GM23338 (cell line): ENCODE data around the gene SLC35D3. TPM values are rescaled to one million over a fixed set of nuclear protein-coding genes. Genes with fewer than 3 reads are reported as not detected.

Experiments used
- ATAC-seq: fragments of 200-7000 bp; cut with Tn5 transposase; 3 replicates; pipeline ENCODE4 v1.9.1; 2020
- DNase-seq: peaks from one replicate; pipeline ENCODE4 v3.0.0-alpha.2; 2015; ENCODE audit warnings: low spot score
- H2AFZ ChIP-seq: fragments of 200-600 bp; sonication (generic); 2 replicates; pipeline ENCODE4 v1.8.0; 2016; ENCODE audit warnings: antibody characterized with exemption, mild to moderate bottlenecking, moderate library complexity
- H3F3A ChIP-seq: fragments of 200-600 bp; sonication (generic); replicated peaks from 2 replicates; pipeline ENCODE4 v1.8.0; 2017; ENCODE audit warnings: antibody characterized with exemption, mixed run types, low read depth
- H3K27ac ChIP-seq: fragments of 200-600 bp; sonication (generic); 2 replicates; pipeline ENCODE4 v1.6.1; 2016; ENCODE audit warnings: low read depth
- H3K27me3 ChIP-seq: fragments of 200-600 bp; sonication (generic); 2 replicates; pipeline ENCODE4 v1.8.0; 2016; ENCODE audit warnings: mild to moderate bottlenecking, mixed run types, moderate library complexity; ENCODE audit not compliant: insufficient read depth
- H3K36me3 ChIP-seq: fragments of 200-600 bp; sonication (generic); 2 replicates; pipeline ENCODE4 v1.8.0; 2016; ENCODE audit warnings: mild to moderate bottlenecking; ENCODE audit not compliant: insufficient read depth
- H3K4me1 ChIP-seq: fragments of 200-600 bp; sonication (generic); 2 replicates; pipeline ENCODE4 v1.8.0; 2016; ENCODE audit warnings: mild to moderate bottlenecking, moderate library complexity; ENCODE audit not compliant: insufficient read depth
- H3K4me2 ChIP-seq: fragments of 200-600 bp; sonication (generic); 2 replicates; pipeline ENCODE4 v1.7.1; 2017; ENCODE audit warnings: mixed run types
- H3K4me3 ChIP-seq: fragments of 200-600 bp; sonication (generic); 2 replicates; pipeline ENCODE4 v1.6.1; 2016; ENCODE audit warnings: mixed run types
- H3K79me2 ChIP-seq: fragments of 200-600 bp; sonication (generic); replicated peaks from 2 replicates; pipeline ENCODE4 v1.8.0; 2017; ENCODE audit warnings: mild to moderate bottlenecking; ENCODE audit not compliant: insufficient read depth
- H3K9me2 ChIP-seq: fragments of 200-600 bp; sonication (generic); 2 replicates; pipeline ENCODE4 v1.8.0; 2017; ENCODE audit not compliant: insufficient read depth
- H4K20me1 ChIP-seq: fragments of 200-600 bp; sonication (generic); replicated peaks from 2 replicates; pipeline ENCODE4 v1.8.0; 2017; ENCODE audit warnings: mild to moderate bottlenecking; ENCODE audit not compliant: insufficient read depth
- H3K27ac Mint-ChIP-seq: 2 replicates; pipeline ENCODE4 v1.8.0; 2020; ENCODE audit warnings: inconsistent platforms, mild to moderate bottlenecking, moderate library complexity, mixed read lengths
- H3K27me3 Mint-ChIP-seq: 3 replicates; pipeline ENCODE4 v1.8.0; 2022; ENCODE audit warnings: low read depth, mild to moderate bottlenecking, moderate library complexity, mixed read lengths, inconsistent platforms; ENCODE audit not compliant: insufficient read depth, poor library complexity
- H3K36me3 Mint-ChIP-seq: 3 replicates; pipeline ENCODE4 v1.8.0; 2021; ENCODE audit warnings: low read depth, mild to moderate bottlenecking, inconsistent platforms, moderate library complexity, mixed read lengths
- H3K4me1 Mint-ChIP-seq: 3 replicates; pipeline ENCODE4 v1.8.0; 2020; ENCODE audit warnings: mild to moderate bottlenecking, inconsistent platforms, mixed read lengths
- H3K4me3 Mint-ChIP-seq: 3 replicates; pipeline ENCODE4 v1.8.0; 2021; ENCODE audit warnings: moderate library complexity, mild to moderate bottlenecking, inconsistent platforms, mixed read lengths
- H3K9me3 Mint-ChIP-seq: 3 replicates; pipeline ENCODE4 v1.8.0; 2020; ENCODE audit warnings: moderate library complexity, mild to moderate bottlenecking, inconsistent platforms, mixed read lengths
- EZH2 ChIP-seq: fragments of 200-600 bp; sonication (generic); IDR thresholded peaks from one replicate; pipeline ENCODE4 v1.8.0; 2017; ENCODE audit warnings: antibody characterized with exemption, mild to moderate bottlenecking, low read depth; ENCODE audit not compliant: unreplicated experiment
- EZH2phosphoT487 ChIP-seq: fragments of 200-600 bp; sonication (generic); IDR thresholded peaks from one replicate; pipeline ENCODE4 v1.8.1; 2018; ENCODE audit warnings: antibody characterized with exemption; ENCODE audit not compliant: unreplicated experiment
- STAT1 ChIP-seq: IDR thresholded peaks from one replicate; pipeline ENCODE4 v1.6.1; 2016; ENCODE audit warnings: antibody characterized with exemption; ENCODE audit not compliant: unreplicated experiment
- ZNF114 ChIP-seq: fragments of 250-450 bp; sonication (Bioruptor Pico); IDR thresholded peaks from 2 replicates; pipeline ENCODE4 v1.5.0; 2020; ENCODE audit warnings: mild to moderate bottlenecking, moderate library complexity
- ZNF331 ChIP-seq: fragments of 250-450 bp; sonication (Bioruptor Pico); IDR thresholded peaks from 2 replicates; pipeline ENCODE4 v1.5.0; 2020; ENCODE audit warnings: low read depth, mild to moderate bottlenecking, moderate library complexity
- polyA plus RNA-seq: library from polyadenylated mRNA; unstranded; fragments of >200 nt; fragmentation: Nextera tagmentation; extraction: Ambion mirVana; gene quantifications from 2 replicates; pipeline ENCODE4 v1.2.1, GENCODE V29; 2016
- total RNA-seq: library from RNA; depleted of rRNA; stranded (reverse); fragments of >200 nt; shearing (Covaris generic); gene quantifications from 2 replicates; pipeline ENCODE4 v1.2.3, GENCODE V29; 2014
- TF ChIP-seq, protein P1 (sequence below): fragments of 250-450 bp; sonication (Bioruptor Pico); IDR thresholded peaks from 2 replicates; pipeline ENCODE4 v1.5.0; 2020; ENCODE audit warnings: mild to moderate bottlenecking, moderate library complexity
- TF ChIP-seq, protein P2 (sequence below), 2 experiments: fragments of 200-600 bp in 1 of 2; sonication (generic) in 1 of 2; conservative IDR thresholded peaks; 2 replicates each; pipeline versions ENCODE4 v1.5.1 to v1.6.1; 2016 to 2017; ENCODE audit warnings: antibody characterized with exemption in 2 of 2, low read depth in 2 of 2, mild to moderate bottlenecking in 2 of 2, moderate library complexity in 1 of 2
- TF ChIP-seq, protein P3 (sequence below): IDR thresholded peaks from 2 replicates; pipeline ENCODE4 v1.6.1; 2016; ENCODE audit warnings: antibody characterized with exemption

Gene SLC35D3
- total and polyA plus RNA-seq, 2 experiments from 2014 or later = 0.59 to 1.6 TPM

DNA sequence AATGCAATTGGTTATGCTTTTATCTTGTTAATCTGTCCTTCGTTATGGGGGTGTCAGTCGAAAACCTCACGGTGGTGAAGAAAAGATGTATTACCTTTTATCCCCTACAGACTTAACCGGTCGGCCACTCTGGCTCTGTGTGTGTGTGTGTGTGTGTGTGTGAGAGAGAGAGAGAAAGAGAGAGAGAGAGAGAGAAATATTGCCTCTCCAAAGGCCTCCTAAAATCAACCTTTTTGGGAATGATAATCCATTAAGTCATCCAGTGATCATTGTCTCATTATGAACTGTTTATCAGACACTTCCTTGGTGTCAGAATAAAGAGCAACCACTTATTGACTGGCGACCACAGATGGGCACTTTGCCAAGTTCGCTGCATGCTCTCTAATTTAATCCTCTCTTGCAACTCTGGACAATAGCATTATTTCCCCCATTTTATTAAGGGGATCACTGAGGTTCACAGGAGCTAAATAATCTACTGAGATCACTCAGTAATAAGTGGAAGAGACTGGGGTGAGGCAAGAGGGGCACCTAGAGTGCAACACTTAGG, 30.7 kb downstream of the SLC35D3 start:
- H3K4me3 ChIP-seq = no peak overlapping the region
- peaks cover 16% of the 10 kb centered on the region for H3K9me3 Mint-ChIP-seq

More for the DNA sequence above, 30.7 kb downstream of the SLC35D3 start:
- H3K4me1 Mint-ChIP-seq = peaks cover 28% of the 10 kb centered on the region
- no peaks in the 10 kb centered on the region for H3K79me2 ChIP-seq
- ATAC-seq (no peak), DNase-seq (no peak)
- no peaks in the 10 kb centered on the region for H4K20me1 ChIP-seq
- peaks cover 7% of the 10 kb centered on the region; the same call in 1 of the 2 replicates for H3K9me2 ChIP-seq
- H2AFZ ChIP-seq = peak overlapping the region; percentile 7; the same call in 1 of the 2 replicates
- H3K27me3 Mint-ChIP-seq = peaks cover 4% of the 10 kb centered on the region
- no peaks in the 10 kb centered on the region for H3K36me3 ChIP-seq
- H3K27ac Mint-ChIP-seq = no peak overlapping the region
- no peaks in the 10 kb centered on the region for H3F3A ChIP-seq
- peaks cover 15% of the 10 kb centered on the region for H3K4me1 ChIP-seq
- H3K36me3 Mint-ChIP-seq = peaks cover 13% of the 10 kb centered on the region
- no peak overlapping the region for H3K4me2 ChIP-seq
- H3K27ac ChIP-seq = no peak overlapping the region
- TF ChIP-seq ZNF114 (CRISPR knock-in tag) = no peak
- TF ChIP-seq, protein P1, sequence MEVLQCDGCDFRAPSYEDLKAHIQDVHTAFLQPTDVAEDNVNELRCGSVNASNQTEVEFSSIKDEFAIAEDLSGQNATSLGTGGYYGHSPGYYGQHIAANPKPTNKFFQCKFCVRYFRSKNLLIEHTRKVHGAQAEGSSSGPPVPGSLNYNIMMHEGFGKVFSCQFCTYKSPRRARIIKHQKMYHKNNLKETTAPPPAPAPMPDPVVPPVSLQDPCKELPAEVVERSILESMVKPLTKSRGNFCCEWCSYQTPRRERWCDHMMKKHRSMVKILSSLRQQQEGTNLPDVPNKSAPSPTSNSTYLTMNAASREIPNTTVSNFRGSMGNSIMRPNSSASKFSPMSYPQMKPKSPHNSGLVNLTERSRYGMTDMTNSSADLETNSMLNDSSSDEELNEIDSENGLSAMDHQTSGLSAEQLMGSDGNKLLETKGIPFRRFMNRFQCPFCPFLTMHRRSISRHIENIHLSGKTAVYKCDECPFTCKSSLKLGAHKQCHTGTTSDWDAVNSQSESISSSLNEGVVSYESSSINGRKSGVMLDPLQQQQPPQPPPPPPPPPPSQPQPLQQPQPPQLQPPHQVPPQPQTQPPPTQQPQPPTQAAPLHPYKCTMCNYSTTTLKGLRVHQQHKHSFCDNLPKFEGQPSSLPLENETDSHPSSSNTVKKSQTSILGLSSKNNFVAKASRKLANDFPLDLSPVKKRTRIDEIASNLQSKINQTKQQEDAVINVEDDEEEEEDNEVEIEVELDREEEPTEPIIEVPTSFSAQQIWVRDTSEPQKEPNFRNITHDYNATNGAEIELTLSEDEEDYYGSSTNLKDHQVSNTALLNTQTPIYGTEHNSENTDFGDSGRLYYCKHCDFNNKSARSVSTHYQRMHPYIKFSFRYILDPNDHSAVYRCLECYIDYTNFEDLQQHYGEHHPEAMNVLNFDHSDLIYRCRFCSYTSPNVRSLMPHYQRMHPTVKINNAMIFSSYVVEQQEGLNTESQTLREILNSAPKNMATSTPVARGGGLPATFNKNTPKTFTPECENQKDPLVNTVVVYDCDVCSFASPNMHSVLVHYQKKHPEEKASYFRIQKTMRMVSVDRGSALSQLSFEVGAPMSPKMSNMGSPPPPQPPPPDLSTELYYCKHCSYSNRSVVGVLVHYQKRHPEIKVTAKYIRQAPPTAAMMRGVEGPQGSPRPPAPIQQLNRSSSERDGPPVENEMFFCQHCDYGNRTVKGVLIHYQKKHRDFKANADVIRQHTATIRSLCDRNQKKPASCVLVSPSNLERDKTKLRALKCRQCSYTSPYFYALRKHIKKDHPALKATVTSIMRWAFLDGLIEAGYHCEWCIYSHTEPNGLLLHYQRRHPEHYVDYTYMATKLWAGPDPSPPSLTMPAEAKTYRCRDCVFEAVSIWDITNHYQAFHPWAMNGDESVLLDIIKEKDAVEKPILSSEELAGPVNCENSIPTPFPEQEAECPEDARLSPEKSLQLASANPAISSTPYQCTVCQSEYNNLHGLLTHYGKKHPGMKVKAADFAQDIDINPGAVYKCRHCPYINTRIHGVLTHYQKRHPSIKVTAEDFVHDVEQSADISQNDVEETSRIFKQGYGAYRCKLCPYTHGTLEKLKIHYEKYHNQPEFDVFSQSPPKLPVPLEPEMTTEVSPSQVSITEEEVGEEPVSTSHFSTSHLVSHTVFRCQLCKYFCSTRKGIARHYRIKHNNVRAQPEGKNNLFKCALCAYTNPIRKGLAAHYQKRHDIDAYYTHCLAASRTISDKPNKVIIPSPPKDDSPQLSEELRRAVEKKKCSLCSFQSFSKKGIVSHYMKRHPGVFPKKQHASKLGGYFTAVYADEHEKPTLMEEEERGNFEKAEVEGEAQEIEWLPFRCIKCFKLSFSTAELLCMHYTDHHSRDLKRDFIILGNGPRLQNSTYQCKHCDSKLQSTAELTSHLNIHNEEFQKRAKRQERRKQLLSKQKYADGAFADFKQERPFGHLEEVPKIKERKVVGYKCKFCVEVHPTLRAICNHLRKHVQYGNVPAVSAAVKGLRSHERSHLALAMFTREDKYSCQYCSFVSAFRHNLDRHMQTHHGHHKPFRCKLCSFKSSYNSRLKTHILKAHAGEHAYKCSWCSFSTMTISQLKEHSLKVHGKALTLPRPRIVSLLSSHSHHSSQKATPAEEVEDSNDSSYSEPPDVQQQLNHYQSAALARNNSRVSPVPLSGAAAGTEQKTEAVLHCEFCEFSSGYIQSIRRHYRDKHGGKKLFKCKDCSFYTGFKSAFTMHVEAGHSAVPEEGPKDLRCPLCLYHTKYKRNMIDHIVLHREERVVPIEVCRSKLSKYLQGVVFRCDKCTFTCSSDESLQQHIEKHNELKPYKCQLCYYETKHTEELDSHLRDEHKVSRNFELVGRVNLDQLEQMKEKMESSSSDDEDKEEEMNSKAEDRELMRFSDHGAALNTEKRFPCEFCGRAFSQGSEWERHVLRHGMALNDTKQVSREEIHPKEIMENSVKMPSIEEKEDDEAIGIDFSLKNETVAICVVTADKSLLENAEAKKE (CRISPR knock-in tag) = no peak
- TF ChIP-seq, protein P2, sequence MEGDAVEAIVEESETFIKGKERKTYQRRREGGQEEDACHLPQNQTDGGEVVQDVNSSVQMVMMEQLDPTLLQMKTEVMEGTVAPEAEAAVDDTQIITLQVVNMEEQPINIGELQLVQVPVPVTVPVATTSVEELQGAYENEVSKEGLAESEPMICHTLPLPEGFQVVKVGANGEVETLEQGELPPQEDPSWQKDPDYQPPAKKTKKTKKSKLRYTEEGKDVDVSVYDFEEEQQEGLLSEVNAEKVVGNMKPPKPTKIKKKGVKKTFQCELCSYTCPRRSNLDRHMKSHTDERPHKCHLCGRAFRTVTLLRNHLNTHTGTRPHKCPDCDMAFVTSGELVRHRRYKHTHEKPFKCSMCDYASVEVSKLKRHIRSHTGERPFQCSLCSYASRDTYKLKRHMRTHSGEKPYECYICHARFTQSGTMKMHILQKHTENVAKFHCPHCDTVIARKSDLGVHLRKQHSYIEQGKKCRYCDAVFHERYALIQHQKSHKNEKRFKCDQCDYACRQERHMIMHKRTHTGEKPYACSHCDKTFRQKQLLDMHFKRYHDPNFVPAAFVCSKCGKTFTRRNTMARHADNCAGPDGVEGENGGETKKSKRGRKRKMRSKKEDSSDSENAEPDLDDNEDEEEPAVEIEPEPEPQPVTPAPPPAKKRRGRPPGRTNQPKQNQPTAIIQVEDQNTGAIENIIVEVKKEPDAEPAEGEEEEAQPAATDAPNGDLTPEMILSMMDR (conservative IDR thresholded peaks at IDR 0.05; ENCODE audit: low read depth in 2 of 2) = no peak
- TF ChIP-seq STAT1 = no peak
- no peak for TF ChIP-seq EZH2phosphoT487
- TF ChIP-seq, protein P3, sequence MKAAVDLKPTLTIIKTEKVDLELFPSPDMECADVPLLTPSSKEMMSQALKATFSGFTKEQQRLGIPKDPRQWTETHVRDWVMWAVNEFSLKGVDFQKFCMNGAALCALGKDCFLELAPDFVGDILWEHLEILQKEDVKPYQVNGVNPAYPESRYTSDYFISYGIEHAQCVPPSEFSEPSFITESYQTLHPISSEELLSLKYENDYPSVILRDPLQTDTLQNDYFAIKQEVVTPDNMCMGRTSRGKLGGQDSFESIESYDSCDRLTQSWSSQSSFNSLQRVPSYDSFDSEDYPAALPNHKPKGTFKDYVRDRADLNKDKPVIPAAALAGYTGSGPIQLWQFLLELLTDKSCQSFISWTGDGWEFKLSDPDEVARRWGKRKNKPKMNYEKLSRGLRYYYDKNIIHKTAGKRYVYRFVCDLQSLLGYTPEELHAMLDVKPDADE = no peak
- no peak for TF ChIP-seq ZNF331 (CRISPR knock-in tag)
- TF ChIP-seq EZH2 = no peak
- no peak overlapping the region for H3K4me3 Mint-ChIP-seq
- no peaks in the 10 kb centered on the region for H3K27me3 ChIP-seq
